NB4 (cell line): Measurements from ENCODE around the gene CBFB.

ENCODE experiments used
- DNase-seq: peaks from one replicate; pipeline ENCODE4 v3.0.0; 2010; ENCODE audit warnings: low read depth
- H3K4me3 ChIP-seq: one replicate; pipeline ENCODE4 v1.5.1; 2011; ENCODE audit warnings: mild to moderate bottlenecking, low read depth, low read length, moderate library complexity
- MYC ChIP-seq: IDR thresholded peaks from 2 replicates; pipeline ENCODE4 v1.6.1; 2011; ENCODE audit warnings: low read depth, low read length
- POLR2A ChIP-seq: IDR thresholded peaks from 2 replicates; pipeline ENCODE4 v1.6.1; 2011; ENCODE audit warnings: mild to moderate bottlenecking; ENCODE audit not compliant: insufficient read length; ENCODE audit errors: extremely low read depth
- TF ChIP-seq, protein P1 (sequence below): IDR thresholded peaks from one replicate; pipeline ENCODE4 v1.5.1; 2012; ENCODE audit warnings: low read depth, low read length
- TF ChIP-seq, protein P2 (sequence below): IDR thresholded peaks from 2 replicates; pipeline ENCODE4 v1.6.1; 2011; ENCODE audit warnings: low read depth, low read length

The CBFB gene

DNA sequence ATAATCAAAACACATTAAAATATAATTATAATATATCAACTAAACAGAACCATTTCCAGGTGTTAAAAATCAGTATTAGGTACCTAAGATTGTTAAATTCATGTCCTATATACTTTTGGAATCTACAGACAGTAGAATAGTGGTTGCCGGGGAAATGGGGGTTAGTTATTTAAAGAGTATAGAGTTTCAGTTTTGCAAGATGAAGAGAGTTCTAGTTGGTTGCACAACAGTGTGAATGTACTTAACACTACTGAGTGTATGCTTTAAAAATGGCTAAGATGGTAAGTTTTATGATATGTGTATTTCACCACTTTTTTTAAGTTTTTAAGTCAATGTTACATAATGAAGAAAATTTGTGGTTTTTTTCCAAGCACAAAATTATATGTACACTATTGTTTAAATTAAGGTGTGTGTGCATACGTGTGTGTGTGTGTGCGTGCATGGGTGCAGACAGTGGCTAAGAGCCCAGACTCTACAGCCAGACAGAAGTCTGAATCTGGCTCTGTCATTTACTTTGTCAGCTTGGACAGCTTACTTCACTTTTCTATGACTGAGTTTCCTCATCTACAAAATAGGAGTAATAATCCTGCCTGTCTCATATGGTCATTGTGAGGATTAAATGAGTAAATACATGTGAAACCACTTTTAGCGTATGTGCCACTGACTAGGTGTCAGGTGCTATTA lies 55.5 kb downstream of the CBFB start:
- H3K4me3 ChIP-seq: no peak overlapping the region
- TF ChIP-seq, protein P1, sequence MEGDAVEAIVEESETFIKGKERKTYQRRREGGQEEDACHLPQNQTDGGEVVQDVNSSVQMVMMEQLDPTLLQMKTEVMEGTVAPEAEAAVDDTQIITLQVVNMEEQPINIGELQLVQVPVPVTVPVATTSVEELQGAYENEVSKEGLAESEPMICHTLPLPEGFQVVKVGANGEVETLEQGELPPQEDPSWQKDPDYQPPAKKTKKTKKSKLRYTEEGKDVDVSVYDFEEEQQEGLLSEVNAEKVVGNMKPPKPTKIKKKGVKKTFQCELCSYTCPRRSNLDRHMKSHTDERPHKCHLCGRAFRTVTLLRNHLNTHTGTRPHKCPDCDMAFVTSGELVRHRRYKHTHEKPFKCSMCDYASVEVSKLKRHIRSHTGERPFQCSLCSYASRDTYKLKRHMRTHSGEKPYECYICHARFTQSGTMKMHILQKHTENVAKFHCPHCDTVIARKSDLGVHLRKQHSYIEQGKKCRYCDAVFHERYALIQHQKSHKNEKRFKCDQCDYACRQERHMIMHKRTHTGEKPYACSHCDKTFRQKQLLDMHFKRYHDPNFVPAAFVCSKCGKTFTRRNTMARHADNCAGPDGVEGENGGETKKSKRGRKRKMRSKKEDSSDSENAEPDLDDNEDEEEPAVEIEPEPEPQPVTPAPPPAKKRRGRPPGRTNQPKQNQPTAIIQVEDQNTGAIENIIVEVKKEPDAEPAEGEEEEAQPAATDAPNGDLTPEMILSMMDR: no peak
- TF ChIP-seq POLR2A (no peak), MYC (no peak)
- TF ChIP-seq, protein P2, sequence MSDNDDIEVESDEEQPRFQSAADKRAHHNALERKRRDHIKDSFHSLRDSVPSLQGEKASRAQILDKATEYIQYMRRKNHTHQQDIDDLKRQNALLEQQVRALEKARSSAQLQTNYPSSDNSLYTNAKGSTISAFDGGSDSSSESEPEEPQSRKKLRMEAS: no peak
- peak; percentile 38 for DNase-seq

DNA sequence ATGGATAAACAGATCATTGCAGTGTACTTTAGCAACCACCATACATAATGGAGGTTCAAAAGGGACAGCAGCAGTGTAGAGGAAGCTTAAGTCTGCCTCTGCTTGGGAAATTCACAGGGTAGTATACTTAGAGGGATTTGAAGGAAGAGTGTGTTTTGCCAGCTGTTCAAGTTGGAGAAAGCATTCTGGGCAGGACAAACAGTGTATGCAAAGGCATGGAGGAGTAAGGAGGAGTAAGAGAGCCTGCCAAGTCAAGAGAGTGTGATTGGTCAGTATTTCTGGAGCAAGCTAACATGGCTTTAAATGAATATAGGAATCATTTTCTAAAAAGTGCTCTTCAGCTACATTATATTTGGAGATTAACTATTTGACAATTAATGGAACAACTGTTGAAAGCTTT lies 57.9 kb downstream of the CBFB start:
- no peak overlapping the region for H3K4me3 ChIP-seq
- TF ChIP-seq POLR2A: no peak
- TF ChIP-seq, protein P1: no peak
- TF ChIP-seq, protein P2: no peak
- no peak for TF ChIP-seq MYC
- no peak for DNase-seq

DNA sequence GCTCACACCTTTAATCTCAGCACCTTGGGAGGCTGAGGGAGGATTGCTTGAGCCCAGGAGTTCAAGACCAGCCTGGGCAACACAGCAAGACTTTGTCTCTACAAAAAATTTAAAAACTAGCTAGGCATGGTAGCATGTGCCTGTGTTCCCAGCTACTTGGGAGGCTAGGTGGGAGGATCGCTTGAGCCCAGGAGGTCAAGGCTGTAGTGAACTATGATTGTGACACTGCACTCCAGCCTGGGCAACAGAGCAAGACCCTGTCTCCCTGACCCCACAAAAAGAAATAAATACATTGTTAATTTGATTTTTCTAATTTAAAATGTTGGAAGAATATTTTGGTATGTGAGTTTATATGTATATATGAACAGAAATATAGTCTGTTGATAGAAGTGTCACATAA lies 58.3 kb downstream of the CBFB start:
- H3K4me3 ChIP-seq: no peak overlapping the region
- TF ChIP-seq, protein P2: no peak
- TF ChIP-seq, protein P1: no peak
- no peak for DNase-seq

DNA sequence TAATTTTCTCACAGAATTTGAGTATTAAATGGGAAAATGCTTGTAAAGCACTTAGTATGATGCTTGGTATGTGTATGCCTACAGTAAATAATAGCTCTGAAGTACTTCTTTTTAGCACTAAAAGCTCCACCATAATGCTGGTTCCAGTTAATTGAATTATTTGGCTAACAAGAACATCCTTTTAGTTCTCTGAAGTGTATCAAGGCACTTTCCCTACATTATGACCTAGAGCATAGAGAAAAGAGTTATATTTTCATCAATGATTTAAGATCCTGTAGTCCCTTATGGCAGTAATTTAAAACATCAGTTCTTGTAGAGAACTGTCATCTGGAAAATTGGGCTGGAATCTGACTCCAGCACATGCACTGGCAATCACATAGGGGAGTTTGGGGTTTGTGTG lies 58.9 kb downstream of the CBFB start:
- TF ChIP-seq POLR2A: no peak
- TF ChIP-seq, protein P2: no peak
- TF ChIP-seq MYC: no peak
- TF ChIP-seq, protein P1: no peak
- no peak overlapping the region for H3K4me3 ChIP-seq
- no peak for DNase-seq

DNA sequence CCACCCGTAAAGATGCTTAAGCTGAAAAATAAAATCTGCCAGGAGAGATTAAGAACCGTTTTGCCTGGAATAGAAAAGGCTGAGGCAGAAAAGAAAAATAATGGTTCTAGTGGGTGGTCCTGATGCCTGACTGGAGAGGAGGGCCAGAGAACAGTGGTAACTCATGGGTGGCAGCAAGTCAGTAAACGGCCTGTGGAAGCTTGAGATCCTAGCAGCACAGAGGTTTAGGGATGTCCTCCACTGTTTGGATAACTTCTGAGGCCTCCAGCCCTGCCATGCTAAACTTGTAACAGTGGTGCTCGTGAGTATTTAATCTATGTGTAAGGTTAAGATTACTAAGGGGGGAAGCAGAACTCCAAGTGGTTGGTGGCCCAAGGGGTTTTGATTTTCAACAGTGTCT lies 59.6 kb downstream of the CBFB start:
- H3K4me3 ChIP-seq: no peak overlapping the region
- DNase-seq: no peak
- TF ChIP-seq, protein P2: no peak
- TF ChIP-seq, protein P1: no peak
- TF ChIP-seq POLR2A (no peak), MYC (no peak)

DNA sequence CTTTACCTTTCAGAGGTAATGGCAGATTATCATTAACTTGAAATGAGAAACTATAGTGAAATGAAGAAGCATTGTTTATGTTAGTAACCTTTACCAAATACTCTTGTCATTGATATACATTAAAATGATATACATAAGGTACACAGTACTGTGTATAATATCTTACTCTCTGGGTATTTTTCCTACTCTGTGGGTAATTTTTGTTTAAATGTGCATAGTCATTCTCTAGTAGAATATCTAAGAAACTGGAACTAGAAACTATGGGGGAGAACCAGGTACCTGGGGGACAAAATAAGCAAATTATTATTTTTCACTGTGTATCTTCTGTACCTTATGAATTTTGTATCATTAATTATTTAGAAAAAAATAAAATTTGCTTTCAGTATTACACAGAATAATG lies 60.2 kb downstream of the CBFB start:
- TF ChIP-seq, protein P1: no peak
- TF ChIP-seq POLR2A: no peak
- TF ChIP-seq, protein P2: no peak
- TF ChIP-seq MYC: no peak
- H3K4me3 ChIP-seq: no peak overlapping the region
- DNase-seq: no peak
